RWPE2 (cell line): ENCODE data around the gene SALL3.
"Not testable (repeated sequence)": the region's sequence is repeated elsewhere in the genome, so short reads cannot be mapped to it uniquely, and the experiment has no call there.

Experiments
- ATAC-seq: fragments of 200-7000 bp; cut with Tn5 transposase; 3 replicates; pipeline ENCODE4 v1.9.1; 2021; ENCODE audit warnings: low read depth
- DNase-seq: peaks from one replicate; pipeline ENCODE4 v3.0.0-alpha.2; 2020; ENCODE audit warnings: low spot score
- H3K27ac ChIP-seq: fragments of 450-650 bp; 2 replicates; pipeline ENCODE4 v1.5.1; 2017; ENCODE audit warnings: mild to moderate bottlenecking; ENCODE audit not compliant: poor library complexity, severe bottlenecking
- H3K27me3 ChIP-seq: fragments of 250-450 bp; sonication (Bioruptor Pico); 2 replicates; pipeline ENCODE4 v1.5.1; 2021; ENCODE audit warnings: mild to moderate bottlenecking, moderate library complexity; ENCODE audit not compliant: insufficient read depth, poor library complexity, severe bottlenecking
- H3K36me3 ChIP-seq: fragments of 250-450 bp; sonication (Bioruptor Pico); 2 replicates; pipeline ENCODE4 v1.5.1; 2020; ENCODE audit warnings: low read depth, mild to moderate bottlenecking, moderate library complexity
- H3K4me1 ChIP-seq: fragments of 250-450 bp; sonication (Bioruptor Pico); 2 replicates; pipeline ENCODE4 v1.5.1; 2021; ENCODE audit warnings: mild to moderate bottlenecking, moderate library complexity; ENCODE audit not compliant: insufficient read depth, poor library complexity, severe bottlenecking
- H3K4me3 ChIP-seq: fragments of 250-450 bp; sonication (Bioruptor Pico); 2 replicates; pipeline ENCODE4 v1.5.1; 2021; ENCODE audit warnings: mild to moderate bottlenecking, moderate library complexity; ENCODE audit not compliant: severe bottlenecking
- H3K9me3 ChIP-seq: fragments of 250-450 bp; sonication (Bioruptor Pico); 2 replicates; pipeline ENCODE4 v1.5.1; 2021; ENCODE audit warnings: mild to moderate bottlenecking, moderate library complexity; ENCODE audit not compliant: severe bottlenecking
- CTCF ChIP-seq: fragments of 450-650 bp; IDR thresholded peaks from one replicate; pipeline ENCODE4 v1.5.1; 2017; ENCODE audit warnings: mild to moderate bottlenecking, moderate library complexity; ENCODE audit not compliant: poor library complexity, severe bottlenecking

Gene SALL3

GRCh38 chr18:78962098-78962497, 17.5 kb upstream of the SALL3 start:
- Histone ChIP-seq H3K36me3 (no peaks in the 10 kb centered on the region), H3K27me3 (no peaks in the 10 kb centered on the region), H3K9me3 (no peaks in the 10 kb centered on the region), H3K4me3 (no peak overlapping the region), H3K27ac (no peak overlapping the region), H3K4me1 (no peaks in the 10 kb centered on the region)
- no peak for DNase-seq
- TF ChIP-seq CTCF: no peak
- ATAC-seq: no peak

- not testable (repeated sequence) for H3K4me3 ChIP-seq, H3K36me3 ChIP-seq, ATAC-seq, H3K27ac ChIP-seq, H3K27me3 ChIP-seq, DNase-seq, H3K9me3 ChIP-seq, H3K4me1 ChIP-seq
Observed at GRCh38 chr18:78964727-78965126, 14.9 kb upstream of the SALL3 start.

GRCh38 chr18:78965260-78965659, 14.4 kb upstream of the SALL3 start:
- H3K4me1 ChIP-seq: no peaks in the 10 kb centered on the region
- ATAC-seq: no peak
- TF ChIP-seq CTCF: no peak
- no peak overlapping the region for H3K27ac ChIP-seq
- H3K27me3 ChIP-seq: no peaks in the 10 kb centered on the region
- no peak overlapping the region for H3K4me3 ChIP-seq
- H3K36me3 ChIP-seq: no peaks in the 10 kb centered on the region
- H3K9me3 ChIP-seq: no peaks in the 10 kb centered on the region
- no peak for DNase-seq

GRCh38 chr18:78965917-78966792, 13.5 kb upstream of the SALL3 start:
- Histone ChIP-seq H3K36me3 (no peaks in the 10 kb centered on the region), H3K9me3 (no peaks in the 10 kb centered on the region), H3K4me3 (no peak overlapping the region), H3K27me3 (no peaks in the 10 kb centered on the region), H3K27ac (no peak overlapping the region), H3K4me1 (no peaks in the 10 kb centered on the region)
- no peak for DNase-seq
- ATAC-seq: no peak
- TF ChIP-seq CTCF: no peak

- TF ChIP-seq CTCF: no peak
- Histone ChIP-seq H3K27me3 (no peaks in the 10 kb centered on the region), H3K4me3 (no peak overlapping the region), H3K27ac (no peak overlapping the region), H3K4me1 (no peaks in the 10 kb centered on the region), H3K36me3 (no peaks in the 10 kb centered on the region), H3K9me3 (no peaks in the 10 kb centered on the region)
- ATAC-seq (no peak), DNase-seq (no peak)
Observed at GRCh38 chr18:78966793-78967106, 12.9 kb upstream of the SALL3 start.
